HepG2 (cell line): ENCODE results near the gene PLEKHB2. TPM values are rescaled to one million over a fixed set of nuclear protein-coding genes. Genes with fewer than 3 reads are reported as not detected.
A peak's percentile ranks its signal among the peaks of the same experiment; 100 is the strongest.

ENCODE experiments used
- ATAC-seq: fragments of 200-7000 bp; cut with Tn5 transposase; 3 replicates; pipeline ENCODE4 v1.9.1; 2020; ENCODE audit warnings: mild to moderate bottlenecking, moderate library complexity
- BruUV-seq: library from RNA; stranded (reverse); fragments of 400-500 nt; replicated peaks from 2 replicates; lab custom pipeline; 2021; lab: Mats Ljungman, UMichigan
- CTCF ChIA-PET: fragments of 300-600 bp; formaldehyde crosslinking; extraction: SDS; loops from one replicate; lab custom pipeline; 2021; ENCODE audit warnings: low total read pairs, inconsistent platforms, low intra/inter-chr PET ratio; lab: Yijun Ruan, JAX
- POLR2A ChIA-PET: fragments of 350-600 bp; sonication (Branson Sonifier 250); formaldehyde crosslinking; loops from one replicate; lab custom pipeline; 2020; ENCODE audit warnings: antibody characterized with exemption, inconsistent platforms; lab: Yijun Ruan, JAX
- DNase-seq: peaks from one replicate; pipeline ENCODE4 v3.0.0-alpha.2; 2015; ENCODE audit warnings: low spot score
- FAIRE-seq: peaks from 3 replicates; lab custom pipeline; 2011; peaks lifted over from hg19 to GRCh38; lab: Jason Lieb, UNC
- H2AFZ ChIP-seq: one replicate; pipeline ENCODE4 v1.6.1; 2011; ENCODE audit warnings: low read length, inconsistent platforms
- H3K27ac ChIP-seq: fragments of 300-600 bp; 3 replicates; pipeline ENCODE4 v1.8.0; 2011; ENCODE audit warnings: mixed run types, mild to moderate bottlenecking, mixed read lengths, low read length, inconsistent platforms; ENCODE audit not compliant: insufficient read depth; ENCODE audit errors: extremely low read length
- H3K27me3 ChIP-seq, 2 experiments: fragments of 200-600 bp in 1 of 2; 2 replicates in 1 of 2; 3 replicates in 1 of 2; pipeline versions ENCODE4 v1.6.0 to v1.8.0; 2011; ENCODE audit warnings: low read length in 2 of 2, mild to moderate bottlenecking in 2 of 2, moderate library complexity in 2 of 2, inconsistent platforms in 1 of 2; ENCODE audit not compliant: insufficient read depth in 2 of 2, control insufficient read depth in 1 of 2
- H3K36me3 ChIP-seq, 2 experiments: fragments of 200-600 bp in 1 of 2; replicated peaks in 1 of 2; 2 replicates in 1 of 2; 3 replicates in 1 of 2; pipeline versions ENCODE4 v1.5.1 to v1.8.0; 2011; ENCODE audit warnings: low read length in 2 of 2, inconsistent platforms in 1 of 2; ENCODE audit not compliant: insufficient read depth in 2 of 2, control insufficient read depth in 1 of 2
- H3K4me1 ChIP-seq: 2 replicates; pipeline ENCODE4 v1.5.1; 2012; ENCODE audit warnings: low read length, inconsistent platforms; ENCODE audit not compliant: insufficient read depth
- H3K4me2 ChIP-seq: 2 replicates; pipeline ENCODE4 v1.6.0; 2011; ENCODE audit warnings: low read depth, low read length, inconsistent platforms
- H3K4me3 ChIP-seq, 3 experiments: fragments of 200-600 bp in 1 of 3; sonication (generic), shearing (Covaris generic) in 1 of 3; replicated peaks in 1 of 3; 2 replicates each; pipeline ENCODE4 v1.5.1; 2011 to 2016; ENCODE audit warnings: low read length in 3 of 3, inconsistent platforms in 2 of 3, low read depth in 2 of 3, mild to moderate bottlenecking in 2 of 3, control low read depth in 1 of 3, mixed read lengths in 1 of 3; ENCODE audit not compliant: insufficient read depth in 1 of 3
- H3K79me2 ChIP-seq: one replicate; pipeline ENCODE4 v1.6.1; 2011; ENCODE audit warnings: low read length, inconsistent platforms; ENCODE audit not compliant: insufficient read depth
- H3K9ac ChIP-seq: 2 replicates; pipeline ENCODE4 v1.6.0; 2011; ENCODE audit warnings: mild to moderate bottlenecking, low read depth, low read length, inconsistent platforms; ENCODE audit not compliant: insufficient read depth
- H3K9me3 ChIP-seq: 2 replicates; pipeline ENCODE4 v1.5.1; 2012; ENCODE audit warnings: mild to moderate bottlenecking, low read length
- H4K20me1 ChIP-seq: 2 replicates; pipeline ENCODE4 v1.6.0; 2011; ENCODE audit warnings: inconsistent platforms, mild to moderate bottlenecking, low read length, moderate library complexity; ENCODE audit not compliant: insufficient read depth
- ARNT2 ChIP-seq: sonication (generic); formaldehyde crosslinking; IDR thresholded peaks from 2 replicates; pipeline ENCODE4 v1.8.0; 2022; ENCODE audit warnings: mild to moderate bottlenecking, low read depth, missing genetic modification reagents, moderate library complexity
- CEBPG ChIP-seq: IDR thresholded peaks from 2 replicates; pipeline ENCODE4 v1.6.1; 2016
- DMAP1 ChIP-seq: IDR thresholded peaks from 2 replicates; pipeline ENCODE4 v1.6.1; 2016
- ERF ChIP-seq: IDR thresholded peaks from 2 replicates; pipeline ENCODE4 v1.6.1; 2018; ENCODE audit warnings: missing biosample characterization, missing genetic modification reagents
- FOXP1 ChIP-seq, 2 experiments: fragments of 450-650 bp in 1 of 2; IDR thresholded peaks; 2 replicates each; pipeline ENCODE4 v1.6.1; 2017 to 2018; ENCODE audit warnings: antibody characterized with exemption in 1 of 2
- GABPA ChIP-seq, 2 experiments: IDR thresholded peaks; 2 replicates each; pipeline ENCODE4 v1.6.1; 2011 to 2016; ENCODE audit warnings: low read depth in 2 of 2, low read length in 1 of 2, missing biosample characterization in 1 of 2, missing genetic modification characterization in 1 of 2
- GATAD2A ChIP-seq: IDR thresholded peaks from 2 replicates; pipeline ENCODE4 v1.6.1; 2016
- LCORL ChIP-seq, 2 experiments: fragments of 450-650 bp in 1 of 2; sonication (generic) in 1 of 2; formaldehyde crosslinking in 1 of 2; IDR thresholded peaks; 2 replicates each; pipeline versions ENCODE4 v1.5.0 to v1.6.1; 2017 to 2020; ENCODE audit warnings: antibody characterized with exemption in 1 of 2, missing genetic modification reagents in 1 of 2
- MAFG ChIP-seq: sonication (generic); formaldehyde crosslinking; IDR thresholded peaks from 2 replicates; pipeline ENCODE4 v1.5.1; 2020; ENCODE audit warnings: mild to moderate bottlenecking, missing genetic modification reagents
- MED1 ChIP-seq: sonication (generic); formaldehyde crosslinking; IDR thresholded peaks from 2 replicates; pipeline ENCODE4 v1.4.0; 2020; ENCODE audit warnings: missing genetic modification reagents
- NCOA2 ChIP-seq: sonication (generic); formaldehyde crosslinking; IDR thresholded peaks from 2 replicates; pipeline ENCODE4 v1.8.0; 2022; ENCODE audit warnings: inconsistent platforms
- ONECUT2 ChIP-seq: sonication (generic); formaldehyde crosslinking; IDR thresholded peaks from 2 replicates; pipeline ENCODE4 v1.4.0; 2020; ENCODE audit warnings: missing genetic modification reagents
- RCOR2 ChIP-seq: IDR thresholded peaks from 2 replicates; pipeline ENCODE4 v1.6.1; 2016; ENCODE audit warnings: missing biosample characterization, missing genetic modification reagents
- RXRB ChIP-seq: IDR thresholded peaks from 2 replicates; pipeline ENCODE4 v1.6.1; 2016; ENCODE audit warnings: borderline replicate concordance, missing genetic modification reagents, missing compliant biosample characterization
- SAP130 ChIP-seq: IDR thresholded peaks from 2 replicates; pipeline ENCODE4 v1.6.1; 2016; ENCODE audit warnings: low read depth
- TAF15 ChIP-seq: fragments of 200-400 bp; formaldehyde crosslinking; IDR thresholded peaks from one replicate; pipeline ENCODE4 v1.6.1; 2018; ENCODE audit warnings: mild to moderate bottlenecking, low read depth, low read length; ENCODE audit not compliant: poor library complexity, severe bottlenecking
- TFAP4 ChIP-seq: sonication (generic); IDR thresholded peaks from 2 replicates; pipeline ENCODE4 v1.6.1; 2016; ENCODE audit warnings: low read depth, borderline replicate concordance
- TGIF2 ChIP-seq: IDR thresholded peaks from 2 replicates; pipeline ENCODE4 v1.6.1; 2016; ENCODE audit warnings: control low read depth, missing compliant biosample characterization
- ZMYM4 ChIP-seq: sonication (generic); formaldehyde crosslinking; IDR thresholded peaks from 2 replicates; pipeline ENCODE4 v1.8.1; 2023; ENCODE audit warnings: mild to moderate bottlenecking, missing genetic modification reagents
- ZNF225 ChIP-seq: sonication (generic); formaldehyde crosslinking; IDR thresholded peaks from 2 replicates; pipeline ENCODE4 v1.4.0; 2020; ENCODE audit warnings: mild to moderate bottlenecking, missing genetic modification reagents
- ZNF281 ChIP-seq: sonication (generic); formaldehyde crosslinking; IDR thresholded peaks from 2 replicates; pipeline ENCODE4 v1.4.0; 2020; ENCODE audit warnings: missing genetic modification reagents, borderline replicate concordance
- WGBS: methylation state at CpG from one replicate; pipeline ENCODE4 v1.1.6; 2017; ENCODE audit warnings: low lambda C conversion rate; 5-methylcytosine and 5-hydroxymethylcytosine counted together
- in situ Hi-C: cut with HindIII; loops from 2 replicates; pipeline ENCODE4 v1.10.0; 2017; ENCODE audit warnings: low pct_unique_long_range_greater_than_20kb; ENCODE audit not compliant: extremely low pct_ligation_motif_present
- intact Hi-C: fragments of 100-400 bp; cut with micrococcal nuclease; formaldehyde crosslinking; loops from one replicate; pipeline ENCODE4 v1.10.0; 2022; ENCODE audit not compliant: unreplicated experiment
- polyA plus RNA-seq, 8 experiments: library from polyadenylated mRNA; depleted of rRNA in 3 of 8; stranded (reverse) in 7 of 8; unstranded in 1 of 8; fragments of >200 nt; fragmentation: Illumina TruSeq in 4 of 8; extraction: Trizol in 4 of 8; gene quantifications; 2 replicates each; pipeline versions ENCODE4 v1.2.1 to v1.2.3, GENCODE V29; 2011 to 2016; ENCODE audit warnings: low read depth in 4 of 8, missing spikeins in 1 of 8, mixed read lengths in 1 of 8; ENCODE audit not compliant: insufficient read depth in 1 of 8
- total RNA-seq, 5 experiments: library from RNA; depleted of rRNA; stranded (reverse); fragments of >200 nt; fragmentation: Illumina TruSeq; extraction: Trizol; gene quantifications; 2 replicates each; pipeline ENCODE4 v1.2.3, GENCODE V29; 2016; ENCODE audit warnings: low read depth in 1 of 5

The PLEKHB2 gene
- total and polyA plus RNA-seq, 2 of the 13 experiments (the other 11 are each of a cell fraction or from before 2014, with no cell fraction given), result 73.0 to 78.9 TPM

- ATAC-seq, result peak; percentile 84
- peaks cover 39 to 81% of the 10 kb centered on the region in 2 experiments for H3K36me3 ChIP-seq
- ChIA-PET POLR2A (interaction anchor here (2.6 kb wide), 1 partner anchor 16 kb away, joined by 17 read pairs; the partner anchor contains the start of gene FAM168B), CTCF (no interaction called here)
- no peaks in the 10 kb centered on the region for H3K27me3 ChIP-seq
- no peak overlapping the region for H3K4me2 ChIP-seq
- no peak overlapping the region for H3K9ac ChIP-seq
- H3K79me2 ChIP-seq, result peaks cover 65% of the 10 kb centered on the region
- intact Hi-C loops, result no loop called here
- peaks cover 36% of the 10 kb centered on the region; the same call in 1 of the 2 replicates for H4K20me1 ChIP-seq
- peak overlapping the region; percentile 36 for H3K27ac ChIP-seq
- 59% methylated on average over 5 of the region's 5 CpGs for WGBS
- FAIRE-seq, result peak; percentile 75
- peaks cover 33% of the 10 kb centered on the region for H3K4me1 ChIP-seq
- no peak overlapping the region for H2AFZ ChIP-seq
- DNase-seq, result peak; percentile 57
- no TSS peak for BruUV-seq
- H3K9me3 ChIP-seq, result no peaks in the 10 kb centered on the region
- in situ Hi-C loops, result no loop called here
- no peak overlapping the region for H3K4me3 ChIP-seq
- TF ChIP-seq ARNT2 (no peak), NCOA2 (CRISPR knock-in tag) (0 out of 2 replicates have a peak, but pooled peaks have one; percentile 3), RCOR2 (CRISPR knock-in tag) (0 out of 2 replicates have a peak, but pooled peaks have one; percentile 9), ZMYM4 (CRISPR knock-in tag) (0 out of 2 replicates have a peak, but pooled peaks have one; percentile 25), RXRB (CRISPR knock-in tag) (0 out of 2 replicates have a peak, but pooled peaks have one; percentile 10), GATAD2A (no peak), TGIF2 (CRISPR knock-in tag) (no peak), CEBPG (CRISPR knock-in tag) (0 out of 2 replicates have a peak, but pooled peaks have one; percentile 5), MED1 (CRISPR knock-in tag) (0 out of 2 replicates have a peak, but pooled peaks have one; percentile 32), TFAP4 (peak; percentile 22; the same call in 1 of the 2 replicates), SAP130 (CRISPR knock-in tag) (peak; percentile 31; the same call in 1 of the 2 replicates), ERF (CRISPR knock-in tag) (no peak), GABPA (IDR thresholded peaks at IDR 0.05; ENCODE audit: low read depth, low read length) (no peak), GABPA (CRISPR knock-in tag; IDR thresholded peaks at IDR 0.05; ENCODE audit: low read depth) (peak; percentile 58; the same call in 1 of the 2 replicates), FOXP1 (IDR thresholded peaks at IDR 0.05) (no peak), FOXP1 (CRISPR knock-in tag; IDR thresholded peaks at IDR 0.05) (0 out of 2 replicates have a peak, but pooled peaks have one; percentile 40), ZNF225 (CRISPR knock-in tag) (no peak), MAFG (no peak), LCORL (IDR thresholded peaks at IDR 0.05) (no peak), LCORL (CRISPR knock-in tag; IDR thresholded peaks at IDR 0.05) (no peak), TAF15 (no peak), DMAP1 (CRISPR knock-in tag) (no peak), ONECUT2 (CRISPR knock-in tag) (no peak), ZNF281 (CRISPR knock-in tag) (peak; percentile 63; the same call in 1 of the 2 replicates)
Observed at GRCh38 chr2:131076707-131077106, 28.4 kb upstream of the PLEKHB2 start.
